PFSK-1 (cell line): ENCODE measurements around the gene OSTF1.

Source experiments
- POLR2AphosphoS5 ChIP-seq: IDR thresholded peaks from 2 replicates; pipeline ENCODE4 v1.6.1; 2012; ENCODE audit warnings: low read depth, mild to moderate bottlenecking, control low read depth, low read length, moderate library complexity
- REST ChIP-seq, 2 experiments: IDR thresholded peaks; 2 replicates each; pipeline versions ENCODE4 v1.6.1 to v1.8.0; 2011 to 2012; ENCODE audit warnings: low read depth in 2 of 2, low read length in 2 of 2, control low read depth in 1 of 2, inconsistent platforms in 1 of 2, mild to moderate bottlenecking in 1 of 2, moderate library complexity in 1 of 2; ENCODE audit not compliant: insufficient read depth in 1 of 2
- TAF1 ChIP-seq: IDR thresholded peaks from 2 replicates; pipeline ENCODE4 v1.6.1; 2012; ENCODE audit warnings: low read length, control low read depth, borderline replicate concordance; ENCODE audit not compliant: insufficient read depth

GRCh38 chr9:75132244-75132643 lies 43.9 kb downstream of the OSTF1 start:
- TF ChIP-seq POLR2AphosphoS5 (no peak), REST (IDR thresholded peaks at IDR 0.05; ENCODE audit: insufficient read depth in 1 of 2, low read depth in 2 of 2, low read length in 2 of 2) (no peak), TAF1 (no peak)
